ENCODE measurements around the gene ACRV1.

ACRV1 gene

GRCh38 chr11:125667151-125667550, 13.5 kb downstream of the ACRV1 start:
- H3K27me3 ChIP-seq (ENCODE audit: control insufficient read depth in 1 of 2, insufficient read depth in 1 of 2, low read length in 2 of 2): no peaks in the 10 kb centered on the region
- no peak overlapping the region for H3K4ac ChIP-seq (ENCODE audit: low read depth in 1 of 2, low read length in 2 of 2)
- H3K79me1 ChIP-seq (replicated peaks; ENCODE audit: low read length, poor library complexity, severe bottlenecking): peaks cover 11% of the 10 kb centered on the region
- H4K91ac ChIP-seq (ENCODE audit: low read length): no peak overlapping the region
- no peak overlapping the region for H2BK120ac ChIP-seq (ENCODE audit: low read depth, low read length)
- peaks cover 13% of the 10 kb centered on the region for H3K9me3 ChIP-seq (ENCODE audit: control insufficient read depth, low read length)
- H3K4me2 ChIP-seq (ENCODE audit: low read length, poor library complexity, severe bottlenecking): no peak overlapping the region
- H2BK12ac ChIP-seq (ENCODE audit: low read length in 2 of 2): no peak overlapping the region
- no peak overlapping the region for H2AFZ ChIP-seq (ENCODE audit: low read depth, low read length)
- no peak overlapping the region for H2BK15ac ChIP-seq (ENCODE audit: low read depth, poor library complexity, severe bottlenecking)
- H3K14ac ChIP-seq (ENCODE audit: low read length in 2 of 2): no peak overlapping the region
- no peak overlapping the region for H3K18ac ChIP-seq (ENCODE audit: low read depth in 1 of 2, low read length in 2 of 2)
- DNase-seq: no peak
- H3K36me3 ChIP-seq (ENCODE audit: control insufficient read depth in 1 of 2, insufficient read depth in 2 of 2, low read depth in 1 of 2, low read length in 2 of 2): peaks cover 0 to 8% of the 10 kb centered on the region in 2 experiments
- H2AK5ac ChIP-seq (ENCODE audit: low read length, severe bottlenecking): no peak overlapping the region
- no peak overlapping the region for H3K4me3 ChIP-seq (ENCODE audit: insufficient read depth in 1 of 2, low read depth in 1 of 2, low read length in 2 of 2)
- no peak overlapping the region for H4K8ac ChIP-seq (ENCODE audit: low read length)
- no peaks in the 10 kb centered on the region for H3K4me1 ChIP-seq (ENCODE audit: control insufficient read depth, insufficient read depth, low read depth, low read length)
- H3K9ac ChIP-seq (ENCODE audit: low read length): no peak overlapping the region
- H2BK5ac ChIP-seq (ENCODE audit: low read depth, low read length, poor library complexity, severe bottlenecking): no peak overlapping the region
- H3K23ac ChIP-seq (ENCODE audit: low read length in 2 of 2): no peak overlapping the region
- no peak overlapping the region for H3K27ac ChIP-seq (ENCODE audit: low read length, poor library complexity, severe bottlenecking)
- WGBS: 100% methylated on average over 2 of the region's 2 CpGs

GRCh38 chr11:125663910-125664309, 16.7 kb downstream of the ACRV1 start:
- 95% methylated on average over 1 of the region's 3 CpGs for WGBS
- peaks cover 13% of the 10 kb centered on the region for H3K9me3 ChIP-seq (ENCODE audit: control insufficient read depth, low read length)
- H2BK15ac ChIP-seq (ENCODE audit: low read depth, poor library complexity, severe bottlenecking): no peak overlapping the region
- no peak overlapping the region for H2AFZ ChIP-seq (ENCODE audit: low read depth, low read length)
- H3K18ac ChIP-seq (ENCODE audit: low read depth in 1 of 2, low read length in 2 of 2): no peak overlapping the region
- H2BK120ac ChIP-seq (ENCODE audit: low read depth, low read length): no peak overlapping the region
- no peak overlapping the region for H3K9ac ChIP-seq (ENCODE audit: low read length)
- peaks cover 11% of the 10 kb centered on the region for H3K79me1 ChIP-seq (replicated peaks; ENCODE audit: low read length, poor library complexity, severe bottlenecking)
- no peak overlapping the region for H3K23ac ChIP-seq (ENCODE audit: low read length in 2 of 2)
- no peak overlapping the region for H4K91ac ChIP-seq (ENCODE audit: low read length)
- DNase-seq: no peak
- no peak overlapping the region for H3K14ac ChIP-seq (ENCODE audit: low read length in 2 of 2)
- H3K36me3 ChIP-seq (ENCODE audit: control insufficient read depth in 1 of 2, insufficient read depth in 2 of 2, low read depth in 1 of 2, low read length in 2 of 2): peaks cover 0 to 8% of the 10 kb centered on the region in 2 experiments
- H3K4me2 ChIP-seq (ENCODE audit: low read length, poor library complexity, severe bottlenecking): no peak overlapping the region
- H2BK5ac ChIP-seq (ENCODE audit: low read depth, low read length, poor library complexity, severe bottlenecking): no peak overlapping the region
- H3K4me1 ChIP-seq (ENCODE audit: control insufficient read depth, insufficient read depth, low read depth, low read length): no peaks in the 10 kb centered on the region
- no peak overlapping the region for H3K4ac ChIP-seq (ENCODE audit: low read depth in 1 of 2, low read length in 2 of 2)
- no peaks in the 10 kb centered on the region for H3K27me3 ChIP-seq (ENCODE audit: control insufficient read depth in 1 of 2, insufficient read depth in 1 of 2, low read length in 2 of 2)
- H3K4me3 ChIP-seq (ENCODE audit: insufficient read depth in 1 of 2, low read depth in 1 of 2, low read length in 2 of 2): no peak overlapping the region
- H4K8ac ChIP-seq (ENCODE audit: low read length): no peak overlapping the region
- H2BK12ac ChIP-seq (ENCODE audit: low read length in 2 of 2): no peak overlapping the region
- no peak overlapping the region for H3K27ac ChIP-seq (ENCODE audit: low read length, poor library complexity, severe bottlenecking)
- H2AK5ac ChIP-seq (ENCODE audit: low read length, severe bottlenecking): no peak overlapping the region

- no peaks in the 10 kb centered on the region for H3K27me3 ChIP-seq (ENCODE audit: control insufficient read depth in 1 of 2, insufficient read depth in 1 of 2, low read length in 2 of 2)
- H2AFZ ChIP-seq (ENCODE audit: low read depth, low read length): no peak overlapping the region
- no peak overlapping the region for H3K23ac ChIP-seq (ENCODE audit: low read length in 2 of 2)
- no peak overlapping the region for H3K9ac ChIP-seq (ENCODE audit: low read length)
- no CpG with 5 or more reads among the region's 2 CpGs for WGBS
- H2BK15ac ChIP-seq (ENCODE audit: low read depth, poor library complexity, severe bottlenecking): no peak overlapping the region
- H3K4ac ChIP-seq (ENCODE audit: low read depth in 1 of 2, low read length in 2 of 2): no peak overlapping the region
- H3K36me3 ChIP-seq (ENCODE audit: control insufficient read depth in 1 of 2, insufficient read depth in 2 of 2, low read depth in 1 of 2, low read length in 2 of 2): peaks cover 3 to 8% of the 10 kb centered on the region in 2 experiments
- no peaks in the 10 kb centered on the region for H3K4me1 ChIP-seq (ENCODE audit: control insufficient read depth, insufficient read depth, low read depth, low read length)
- no peak overlapping the region for H3K4me3 ChIP-seq (ENCODE audit: insufficient read depth in 1 of 2, low read depth in 1 of 2, low read length in 2 of 2)
- H4K8ac ChIP-seq (ENCODE audit: low read length): no peak overlapping the region
- no peak overlapping the region for H2AK5ac ChIP-seq (ENCODE audit: low read length, severe bottlenecking)
- H2BK5ac ChIP-seq (ENCODE audit: low read depth, low read length, poor library complexity, severe bottlenecking): no peak overlapping the region
- H4K91ac ChIP-seq (ENCODE audit: low read length): no peak overlapping the region
- H3K27ac ChIP-seq (ENCODE audit: low read length, poor library complexity, severe bottlenecking): no peak overlapping the region
- no peak overlapping the region for H3K18ac ChIP-seq (ENCODE audit: low read depth in 1 of 2, low read length in 2 of 2)
- no peak for DNase-seq
- H2BK12ac ChIP-seq (ENCODE audit: low read length in 2 of 2): no peak overlapping the region
- H3K9me3 ChIP-seq (ENCODE audit: control insufficient read depth, low read length): peaks cover 13% of the 10 kb centered on the region
- no peak overlapping the region for H2BK120ac ChIP-seq (ENCODE audit: low read depth, low read length)
- no peak overlapping the region for H3K4me2 ChIP-seq (ENCODE audit: low read length, poor library complexity, severe bottlenecking)
- peaks cover 12% of the 10 kb centered on the region for H3K79me1 ChIP-seq (replicated peaks; ENCODE audit: low read length, poor library complexity, severe bottlenecking)
- no peak overlapping the region for H3K14ac ChIP-seq (ENCODE audit: low read length in 2 of 2)
Measured at GRCh38 chr11:125662689-125663088, 18.0 kb downstream of the ACRV1 start.

- 88% methylated on average over 3 of the region's 6 CpGs for WGBS
- Histone ChIP-seq H2AFZ (ENCODE audit: low read depth, low read length) (no peak overlapping the region), H4K8ac (ENCODE audit: low read length) (no peak overlapping the region), H2BK120ac (ENCODE audit: low read depth, low read length) (no peak overlapping the region), H3K36me3 (ENCODE audit: control insufficient read depth in 1 of 2, insufficient read depth in 2 of 2, low read depth in 1 of 2, low read length in 2 of 2) (peaks cover 10 to 20% of the 10 kb centered on the region in 2 experiments), H3K23ac (ENCODE audit: low read length in 2 of 2) (no peak overlapping the region), H3K9ac (ENCODE audit: low read length) (no peak overlapping the region), H3K18ac (ENCODE audit: low read depth in 1 of 2, low read length in 2 of 2) (no peak overlapping the region), H3K14ac (ENCODE audit: low read length in 2 of 2) (no peak overlapping the region), H3K4me1 (ENCODE audit: control insufficient read depth, insufficient read depth, low read depth, low read length) (peaks cover 2% of the 10 kb centered on the region), H3K4me2 (ENCODE audit: low read length, poor library complexity, severe bottlenecking) (no peak overlapping the region), H3K79me1 (replicated peaks; ENCODE audit: low read length, poor library complexity, severe bottlenecking) (peaks cover 22% of the 10 kb centered on the region), H3K4ac (ENCODE audit: low read depth in 1 of 2, low read length in 2 of 2) (no peak overlapping the region), H2BK5ac (ENCODE audit: low read depth, low read length, poor library complexity, severe bottlenecking) (no peak overlapping the region), H3K27ac (ENCODE audit: low read length, poor library complexity, severe bottlenecking) (no peak overlapping the region), H2BK12ac (ENCODE audit: low read length in 2 of 2) (no peak overlapping the region), H3K27me3 (ENCODE audit: control insufficient read depth in 1 of 2, insufficient read depth in 1 of 2, low read length in 2 of 2) (no peaks in the 10 kb centered on the region), H4K91ac (ENCODE audit: low read length) (no peak overlapping the region), H3K9me3 (ENCODE audit: control insufficient read depth, low read length) (no peaks in the 10 kb centered on the region), H2AK5ac (ENCODE audit: low read length, severe bottlenecking) (no peak overlapping the region), H2BK15ac (ENCODE audit: low read depth, poor library complexity, severe bottlenecking) (no peak overlapping the region), H3K4me3 (ENCODE audit: insufficient read depth in 1 of 2, low read depth in 1 of 2, low read length in 2 of 2) (no peak overlapping the region)
- no peak for DNase-seq
Measured at GRCh38 chr11:125649465-125650166, 31.0 kb downstream of the ACRV1 start.
